Measurements from ENCODE around the gene PRIMA1.

The PRIMA1 gene

GRCh38 chr14:93753647-93754046 lies 34.6 kb downstream of the PRIMA1 start:
- DNase-seq (ENCODE audit: low spot score) = no peak

- peak; percentile 49 for DNase-seq (ENCODE audit: low spot score)
Measured at GRCh38 chr14:93752980-93753561, 35.2 kb downstream of the PRIMA1 start.

- no peak for DNase-seq (ENCODE audit: low spot score)
Measured at GRCh38 chr14:93751946-93752655, 36.2 kb downstream of the PRIMA1 start.

GRCh38 chr14:93749076-93749420 lies 39.2 kb downstream of the PRIMA1 start:
- no peak for DNase-seq (ENCODE audit: low spot score)

- DNase-seq (ENCODE audit: low spot score) = no peak
Measured at GRCh38 chr14:93748208-93749075, 39.8 kb downstream of the PRIMA1 start.

GRCh38 chr14:93747560-93747959 lies 40.7 kb downstream of the PRIMA1 start:
- DNase-seq (ENCODE audit: low spot score) = no peak

GRCh38 chr14:93747102-93747501 lies 41.2 kb downstream of the PRIMA1 start:
- DNase-seq (ENCODE audit: low spot score) = no peak

- DNase-seq (ENCODE audit: low spot score) = no peak
Measured at GRCh38 chr14:93745603-93746273, 42.5 kb downstream of the PRIMA1 start.

GRCh38 chr14:93744876-93745275 lies 43.4 kb downstream of the PRIMA1 start:
- no peak for DNase-seq (ENCODE audit: low spot score)

GRCh38 chr14:93744176-93744575 lies 44.1 kb downstream of the PRIMA1 start:
- DNase-seq (ENCODE audit: low spot score) = no peak

GRCh38 chr14:93743270-93744060 lies 44.8 kb downstream of the PRIMA1 start:
- no peak for DNase-seq (ENCODE audit: low spot score)

GRCh38 chr14:93742761-93743160 lies 45.5 kb downstream of the PRIMA1 start:
- no peak for DNase-seq (ENCODE audit: low spot score)

- DNase-seq (ENCODE audit: low spot score) = peak; percentile 77
Measured at GRCh38 chr14:93741556-93742230, 46.6 kb downstream of the PRIMA1 start.

- no peak for DNase-seq (ENCODE audit: low spot score)
Measured at GRCh38 chr14:93737634-93738033, 50.7 kb downstream of the PRIMA1 start.

GRCh38 chr14:93736378-93737014 lies 51.8 kb downstream of the PRIMA1 start:
- DNase-seq (ENCODE audit: low spot score) = no peak

- no peak for DNase-seq (ENCODE audit: low spot score)
Measured at GRCh38 chr14:93735206-93735605, 53.1 kb downstream of the PRIMA1 start.

- no peak for DNase-seq (ENCODE audit: low spot score)
Measured at GRCh38 chr14:93734086-93734822, 54.0 kb downstream of the PRIMA1 start.

- no peak for DNase-seq (ENCODE audit: low spot score)
Measured at GRCh38 chr14:93733631-93734030, 54.7 kb downstream of the PRIMA1 start.

GRCh38 chr14:93733231-93733630 lies 55.1 kb downstream of the PRIMA1 start:
- DNase-seq (ENCODE audit: low spot score) = no peak

GRCh38 chr14:93732524-93732923 lies 55.8 kb downstream of the PRIMA1 start:
- no peak for DNase-seq (ENCODE audit: low spot score)

All from cerebellar cortex (tissue), 1 donor.